Measurements from ENCODE around the gene IRAK2. TPM values are rescaled to one million over a fixed set of nuclear protein-coding genes. Genes with fewer than 3 reads are reported as not detected.
"Not testable (repeated sequence)": the region's sequence is repeated elsewhere in the genome, so short reads cannot be mapped to it uniquely, and the experiment has no call there.

Gene IRAK2
- total and polyA plus RNA-seq, 7 donors = 1.1 to 6.1 (median 2.8) TPM

- peaks cover 0 to 5% (median 0%) of the 10 kb centered on the region in 4 donors for H3K36me3 ChIP-seq
- WGBS, 2 donors = 53 to 70% methylated on average over 6 of the region's 6 CpGs
- H3K4me3 ChIP-seq = no peak overlapping the region
- intact Hi-C loops (cut with DNase I) = no loop called here
- H3K9me3 ChIP-seq = no peaks in the 10 kb centered on the region
- peaks cover 0 to 12% (median 7%) of the 10 kb centered on the region in 4 donors for H3K4me1 ChIP-seq
- H3K27ac ChIP-seq = peak overlapping the region; percentile 54 to 66 (median 62)
- peak; percentile 82 for DNase-seq
- TF ChIP-seq CTCF (IDR thresholded peaks at IDR 0.05) = no peak
- peak in 3 of 4 donors; percentile 15 to 65 (median 23) for TF ChIP-seq POLR2AphosphoS5 (IDR thresholded peaks at IDR 0.05)
- H3K27me3 ChIP-seq = no peaks in the 10 kb centered on the region
Measured at GRCh38 chr3:10173926-10174435, 9.3 kb downstream of the IRAK2 start.

DNA sequence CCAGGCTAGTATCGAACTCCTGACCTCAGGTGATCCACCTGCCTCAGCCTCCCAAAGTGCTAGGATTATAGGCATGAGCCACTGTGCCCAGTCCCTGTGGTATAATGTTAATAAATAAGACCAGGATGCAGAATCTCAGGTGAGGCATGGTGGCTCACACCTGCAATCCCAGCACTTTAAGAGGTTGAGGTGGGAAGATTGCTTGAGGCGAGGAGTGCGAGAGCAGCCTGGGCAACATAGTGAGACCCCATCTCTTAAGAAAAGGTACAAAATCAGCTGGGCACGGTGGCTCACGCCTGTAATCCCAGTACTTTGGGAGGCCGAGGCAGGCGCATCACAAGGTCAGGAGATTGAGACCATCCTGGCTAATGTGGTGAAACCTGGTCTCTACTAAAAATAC is 10.6 kb downstream of the IRAK2 start:
- intact Hi-C loops (cut with DNase I); DNase-seq: not testable (repeated sequence)
- 96 to 97% methylated on average over 7 of the region's 7 CpGs for WGBS, 2 donors

GRCh38 chr3:10176150-10176549 is 11.4 kb downstream of the IRAK2 start:
- intact Hi-C loops (cut with DNase I); H3K9me3 ChIP-seq; H3K27ac ChIP-seq; H3K4me3 ChIP-seq; DNase-seq; H3K27me3 ChIP-seq: not testable (repeated sequence)
- Histone ChIP-seq H3K4me1 (peaks cover 0 to 12% (median 7%) of the 10 kb centered on the region in 4 donors), H3K36me3 (peaks cover 0 to 17% (median 0%) of the 10 kb centered on the region in 4 donors)
- WGBS, 2 donors = 92 to 96% methylated on average over 4 of the region's 4 CpGs

More for the DNA sequence above, 10.6 kb downstream of the IRAK2 start:
- not testable (repeated sequence) for H3K4me3 ChIP-seq, H3K9me3 ChIP-seq, H3K27ac ChIP-seq, H3K27me3 ChIP-seq
- H3K4me1 ChIP-seq = peaks cover 0 to 12% (median 7%) of the 10 kb centered on the region in 4 donors
- peaks cover 0 to 17% (median 0%) of the 10 kb centered on the region in 4 donors for H3K36me3 ChIP-seq

DNA sequence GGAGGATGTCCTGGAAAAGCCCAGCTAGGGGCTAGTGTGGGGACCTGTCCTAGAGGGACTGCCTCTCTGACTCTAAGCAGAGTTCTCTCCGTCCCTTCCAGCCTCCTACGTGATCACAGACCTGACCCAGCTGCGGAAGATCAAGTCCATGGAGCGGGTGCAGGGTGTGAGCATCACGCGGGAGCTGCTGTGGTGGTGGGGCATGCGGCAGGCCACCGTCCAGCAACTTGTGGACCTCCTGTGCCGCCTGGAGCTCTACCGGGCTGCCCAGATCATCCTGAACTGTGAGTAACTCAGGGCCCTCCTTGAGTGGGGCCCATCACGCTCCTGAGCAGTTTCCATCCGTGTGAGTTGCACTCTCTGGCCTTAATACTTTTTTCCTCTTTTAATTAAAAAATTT is 13.0 kb downstream of the IRAK2 start:
- no peaks in the 10 kb centered on the region for H3K27me3 ChIP-seq
- H3K9me3 ChIP-seq = no peaks in the 10 kb centered on the region
- H3K4me3 ChIP-seq = no peak overlapping the region
- 88 to 91% methylated on average over 12 of the region's 12 CpGs for WGBS, 2 donors
- no peak for TF ChIP-seq POLR2A (IDR thresholded peaks at IDR 0.05)
- no peak for TF ChIP-seq POLR2AphosphoS5 (IDR thresholded peaks at IDR 0.05)
- TF ChIP-seq CTCF (IDR thresholded peaks at IDR 0.05) = no peak
- no peak for TF ChIP-seq EP300 (IDR thresholded peaks at IDR 0.05)
- DNase-seq = no peak
- H3K4me1 ChIP-seq = peaks cover 0 to 12% (median 7%) of the 10 kb centered on the region in 4 donors
- H3K36me3 ChIP-seq = peaks cover 0 to 17% (median 0%) of the 10 kb centered on the region in 4 donors
- intact Hi-C loops (cut with DNase I) = no loop called here
- no peak overlapping the region for H3K27ac ChIP-seq

- H3K36me3 ChIP-seq = peaks cover 0 to 17% (median 0%) of the 10 kb centered on the region in 4 donors
- no peaks in the 10 kb centered on the region for H3K9me3 ChIP-seq
- intact Hi-C loops (cut with DNase I) = no loop called here
- TF ChIP-seq POLR2AphosphoS5 (IDR thresholded peaks at IDR 0.05) = no peak
- no peak for TF ChIP-seq POLR2A (IDR thresholded peaks at IDR 0.05)
- peaks cover 0 to 4% (median 2%) of the 10 kb centered on the region in 4 donors for H3K4me1 ChIP-seq
- no peak overlapping the region for H3K27ac ChIP-seq
- no peak overlapping the region for H3K4me3 ChIP-seq
- DNase-seq = no peak
- no peaks in the 10 kb centered on the region for H3K27me3 ChIP-seq
Measured at GRCh38 chr3:10178892-10179291, 14.2 kb downstream of the IRAK2 start.

- H3K4me1 ChIP-seq = no peaks in the 10 kb centered on the region
- 92 to 94% methylated on average over 2 of the region's 2 CpGs for WGBS, 2 donors
- no peak overlapping the region for H3K4me3 ChIP-seq
- H3K9me3 ChIP-seq = no peaks in the 10 kb centered on the region
- H3K36me3 ChIP-seq = peaks cover 0 to 21% (median 0%) of the 10 kb centered on the region in 4 donors
- intact Hi-C loops (cut with DNase I) = no loop called here
- no peak for DNase-seq
- no peak for TF ChIP-seq POLR2A (IDR thresholded peaks at IDR 0.05)
- no peak for TF ChIP-seq EP300 (IDR thresholded peaks at IDR 0.05)
- no peak for TF ChIP-seq CTCF (IDR thresholded peaks at IDR 0.05)
- TF ChIP-seq POLR2AphosphoS5 (IDR thresholded peaks at IDR 0.05) = no peak
- H3K27me3 ChIP-seq = no peaks in the 10 kb centered on the region
- H3K27ac ChIP-seq = no peak overlapping the region
Measured at GRCh38 chr3:10180289-10180688, 15.6 kb downstream of the IRAK2 start.
